HG03469 (cell line): ENCODE measurements around the gene ART3.

ENCODE experiments used
- ATAC-seq: cut with Tn5 transposase; IDR thresholded peaks from one replicate; pipeline ENCODE4 v1.9.1; 2021; ENCODE audit warnings: mild to moderate bottlenecking, moderate library complexity, moderate number of reproducible peaks; ENCODE audit not compliant: unreplicated experiment

ART3 gene

GRCh38 chr4:76067652-76068286, 6.7 kb upstream of the ART3 start:
- peak; percentile 67 for ATAC-seq

- no peak for ATAC-seq
Observed at GRCh38 chr4:76072760-76073159, 1.7 kb upstream of the ART3 start.

- ATAC-seq, result no peak
Observed at GRCh38 chr4:76074993-76075600, 588 bp downstream of the ART3 start.

- no peak for ATAC-seq
Observed at GRCh38 chr4:76078033-76078613, 3.6 kb downstream of the ART3 start.

- no peak for ATAC-seq
Observed at GRCh38 chr4:76083386-76083988, 9.0 kb downstream of the ART3 start.

GRCh38 chr4:76084542-76084941, 10.0 kb downstream of the ART3 start:
- ATAC-seq, result no peak

GRCh38 chr4:76087007-76087769, 12.7 kb downstream of the ART3 start:
- ATAC-seq, result no peak

GRCh38 chr4:76088719-76089118, 14.2 kb downstream of the ART3 start:
- no peak for ATAC-seq

- ATAC-seq, result peak; percentile 78
Observed at GRCh38 chr4:76090241-76090691, 15.8 kb downstream of the ART3 start.

- no peak for ATAC-seq
Observed at GRCh38 chr4:76091052-76091451, 16.5 kb downstream of the ART3 start.

- ATAC-seq, result no peak
Observed at GRCh38 chr4:76095568-76095967, 21.1 kb downstream of the ART3 start.

GRCh38 chr4:76096076-76096475, 21.6 kb downstream of the ART3 start:
- no peak for ATAC-seq

- ATAC-seq, result no peak
Observed at GRCh38 chr4:76105652-76106051, 31.1 kb downstream of the ART3 start.

- no peak for ATAC-seq
Observed at GRCh38 chr4:76106442-76106841, 31.9 kb downstream of the ART3 start.

- no peak for ATAC-seq
Observed at GRCh38 chr4:76108467-76109181, 34.1 kb downstream of the ART3 start.

- no peak for ATAC-seq
Observed at GRCh38 chr4:76116821-76117220, 42.3 kb downstream of the ART3 start.

- ATAC-seq, result no peak
Observed at GRCh38 chr4:76117536-76117935, 43.0 kb downstream of the ART3 start.

- ATAC-seq, result no peak
Observed at GRCh38 chr4:76120199-76120598, 45.7 kb downstream of the ART3 start.

GRCh38 chr4:76125816-76126215, 51.3 kb downstream of the ART3 start:
- ATAC-seq, result no peak

GRCh38 chr4:76127754-76128153, 53.2 kb downstream of the ART3 start:
- ATAC-seq, result no peak

- ATAC-seq, result no peak
Observed at GRCh38 chr4:76141241-76141640, 66.7 kb downstream of the ART3 start.
